ENCODE results near the gene PBX1.

The PBX1 gene

GRCh38 chr1:164785841-164786534, 227.0 kb downstream of the PBX1 start:
- Histone ChIP-seq H4K20me1 (ENCODE audit: control insufficient read depth, insufficient read depth, low read depth, low read length) (no peaks in the 10 kb centered on the region), H3K27ac (ENCODE audit: low read depth, low read length) (no peak overlapping the region)
- TF ChIP-seq CTCF (IDR thresholded peaks at IDR 0.05; ENCODE audit: low read depth, low read length, poor library complexity, severe bottlenecking) = no peak
- TF ChIP-seq EZH2phosphoT487 (IDR thresholded peaks at IDR 0.05; ENCODE audit: borderline replicate concordance, low read length) = no peak

GRCh38 chr1:164786980-164787833, 228.2 kb downstream of the PBX1 start:
- H3K4me2 ChIP-seq (ENCODE audit: low read length) = no peak overlapping the region
- H4K20me1 ChIP-seq (ENCODE audit: control insufficient read depth, insufficient read depth, low read depth, low read length) = no peaks in the 10 kb centered on the region
- no peak overlapping the region for H3K4me3 ChIP-seq (ENCODE audit: low read length)
- H3K36me3 ChIP-seq (ENCODE audit: control insufficient read depth, low read length) = no peaks in the 10 kb centered on the region
- no peaks in the 10 kb centered on the region for H3F3A ChIP-seq (ENCODE audit: control insufficient read depth, insufficient read depth)
- no peak overlapping the region for H3K27ac ChIP-seq (ENCODE audit: low read depth, low read length)
- H3K4me1 ChIP-seq (ENCODE audit: control insufficient read depth, low read length) = no peaks in the 10 kb centered on the region
- TF ChIP-seq CTCF (IDR thresholded peaks at IDR 0.05; ENCODE audit: low read depth, low read length, poor library complexity, severe bottlenecking) (peak; percentile 90), EZH2phosphoT487 (IDR thresholded peaks at IDR 0.05; ENCODE audit: borderline replicate concordance, low read length) (no peak)
- no peaks in the 10 kb centered on the region for H3K9me2 ChIP-seq (replicated peaks; ENCODE audit: control insufficient read depth, low read length)
- H3K27me3 ChIP-seq (ENCODE audit: control insufficient read depth, low read length) = 0 out of 2 replicates have a peak, but pooled peaks cover 2% of the 10 kb centered on the region
- H3K79me2 ChIP-seq (ENCODE audit: control insufficient read depth, low read length) = no peaks in the 10 kb centered on the region
- no peaks in the 10 kb centered on the region for H3K9me3 ChIP-seq (ENCODE audit: control insufficient read depth, insufficient read depth, low read length)

More at GRCh38 chr1:164785841-164786534, 227.0 kb downstream of the PBX1 start:
- H3K27me3 ChIP-seq (ENCODE audit: control insufficient read depth, low read length) = 0 out of 2 replicates have a peak, but pooled peaks cover 2% of the 10 kb centered on the region
- H3F3A ChIP-seq (ENCODE audit: control insufficient read depth, insufficient read depth) = no peaks in the 10 kb centered on the region
- no peak overlapping the region for H3K4me2 ChIP-seq (ENCODE audit: low read length)
- no peaks in the 10 kb centered on the region for H3K36me3 ChIP-seq (ENCODE audit: control insufficient read depth, low read length)
- no peaks in the 10 kb centered on the region for H3K4me1 ChIP-seq (ENCODE audit: control insufficient read depth, low read length)
- H3K79me2 ChIP-seq (ENCODE audit: control insufficient read depth, low read length) = no peaks in the 10 kb centered on the region
- H3K9me2 ChIP-seq (replicated peaks; ENCODE audit: control insufficient read depth, low read length) = no peaks in the 10 kb centered on the region
- H3K4me3 ChIP-seq (ENCODE audit: low read length) = no peak overlapping the region
- H3K9me3 ChIP-seq (ENCODE audit: control insufficient read depth, insufficient read depth, low read length) = no peaks in the 10 kb centered on the region

GRCh38 chr1:164787834-164788231, 228.8 kb downstream of the PBX1 start:
- Histone ChIP-seq H3K4me1 (ENCODE audit: control insufficient read depth, low read length) (no peaks in the 10 kb centered on the region), H3K27ac (ENCODE audit: low read depth, low read length) (no peak overlapping the region), H3K4me2 (ENCODE audit: low read length) (no peak overlapping the region), H4K20me1 (ENCODE audit: control insufficient read depth, insufficient read depth, low read depth, low read length) (no peaks in the 10 kb centered on the region), H3K79me2 (ENCODE audit: control insufficient read depth, low read length) (no peaks in the 10 kb centered on the region), H3F3A (ENCODE audit: control insufficient read depth, insufficient read depth) (no peaks in the 10 kb centered on the region), H3K36me3 (ENCODE audit: control insufficient read depth, low read length) (no peaks in the 10 kb centered on the region), H3K4me3 (ENCODE audit: low read length) (no peak overlapping the region), H3K9me3 (ENCODE audit: control insufficient read depth, insufficient read depth, low read length) (no peaks in the 10 kb centered on the region), H3K27me3 (ENCODE audit: control insufficient read depth, low read length) (0 out of 2 replicates have a peak, but pooled peaks cover 2% of the 10 kb centered on the region), H3K9me2 (replicated peaks; ENCODE audit: control insufficient read depth, low read length) (no peaks in the 10 kb centered on the region)
- TF ChIP-seq EZH2phosphoT487 (IDR thresholded peaks at IDR 0.05; ENCODE audit: borderline replicate concordance, low read length) (no peak), CTCF (IDR thresholded peaks at IDR 0.05; ENCODE audit: low read depth, low read length, poor library complexity, severe bottlenecking) (no peak)

All from DOHH2 (cell line).